HS-5 (cell line): Measurements from ENCODE around the gene PYHIN1.
"Not testable (repeated sequence)": the region's sequence is repeated elsewhere in the genome, so short reads cannot be mapped to it uniquely, and the experiment has no call there.

Source experiments
- DNase-seq: peaks from one replicate; pipeline ENCODE4 v3.0.0-alpha.2; 2012; ENCODE audit warnings: low read depth

PYHIN1 gene

DNA sequence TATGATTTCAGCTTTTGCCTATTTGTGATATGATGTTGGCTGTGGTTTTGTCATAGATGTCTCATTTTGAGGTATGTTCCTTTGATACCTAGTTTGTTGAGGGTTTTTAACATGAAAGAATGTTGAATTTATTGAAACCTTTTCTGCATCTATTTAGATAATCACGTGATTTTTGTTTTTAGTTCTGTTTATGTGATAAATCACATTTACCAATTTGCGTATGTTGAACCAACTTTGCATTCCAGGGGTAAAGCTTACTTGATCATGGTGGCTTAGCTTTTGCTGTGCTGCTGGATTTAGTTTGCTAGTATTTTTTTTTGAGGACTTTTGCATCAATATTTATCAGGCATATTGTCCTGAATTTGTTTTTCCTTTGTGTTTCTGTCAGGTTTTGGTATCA is 51.9 kb downstream of the PYHIN1 start:
- no peak for DNase-seq

DNA sequence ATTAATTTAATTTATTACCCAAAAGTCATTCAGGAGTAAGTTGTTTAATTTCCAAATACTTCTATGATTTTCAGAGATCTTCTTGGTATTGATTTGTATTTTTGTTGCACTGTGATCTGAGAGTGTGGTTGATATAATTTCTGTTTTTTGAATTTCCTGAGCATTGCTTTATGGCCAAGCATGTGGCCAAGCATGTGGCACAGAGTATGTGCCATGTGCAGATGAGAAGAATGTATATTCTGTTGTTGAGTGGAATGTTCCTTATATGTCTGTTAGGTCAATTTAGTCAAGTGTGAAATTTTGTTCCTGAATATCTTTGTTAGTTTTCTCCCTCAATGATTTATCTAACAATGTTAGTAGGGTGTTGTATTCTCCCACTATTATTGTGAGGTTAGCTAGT is 53.0 kb downstream of the PYHIN1 start:
- no peak for DNase-seq

DNA sequence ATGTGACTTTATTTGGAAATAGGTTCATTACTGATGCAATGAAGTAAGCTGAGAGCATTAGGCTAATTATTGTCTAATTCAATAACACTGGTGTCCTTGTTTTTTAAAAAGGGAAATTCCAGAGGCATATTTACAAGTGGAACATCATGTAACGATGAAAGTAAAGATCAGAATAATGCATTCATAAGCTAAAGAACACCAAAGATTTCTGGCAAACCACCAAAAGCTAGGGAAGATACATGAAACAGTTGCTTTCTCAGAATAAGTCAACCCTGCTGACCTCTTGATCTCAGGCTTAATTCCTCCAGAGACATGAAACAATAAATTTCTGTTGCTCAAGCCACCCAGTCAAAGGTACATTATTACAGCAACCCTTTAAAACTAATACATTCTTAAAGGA is 58.1 kb downstream of the PYHIN1 start:
- no peak for DNase-seq

DNA sequence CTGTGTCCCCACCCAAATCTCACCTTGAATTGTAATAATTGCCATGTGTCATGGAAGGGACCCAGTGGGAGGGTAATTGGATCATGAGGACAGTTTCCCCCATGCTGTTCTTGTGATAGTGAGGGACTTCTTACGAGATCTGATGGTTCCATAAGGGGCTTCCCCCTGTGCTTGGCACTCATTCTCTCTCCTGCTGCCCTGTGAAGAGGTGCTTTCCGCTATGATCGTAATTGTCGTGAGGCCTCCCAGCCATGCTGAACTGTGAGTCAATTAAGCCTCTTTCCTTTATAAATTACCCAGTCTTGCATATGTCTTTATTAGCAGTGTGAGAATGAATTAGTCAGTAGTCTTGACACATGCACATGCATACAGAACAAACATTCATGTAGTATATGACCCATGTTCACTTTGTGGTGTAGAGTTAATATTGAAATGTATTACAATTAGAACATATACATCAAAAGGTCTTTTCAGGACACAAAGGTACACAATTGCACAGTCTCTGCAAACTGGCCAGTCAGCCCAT is 61.5 kb downstream of the PYHIN1 start:
- DNase-seq: no peak

DNA sequence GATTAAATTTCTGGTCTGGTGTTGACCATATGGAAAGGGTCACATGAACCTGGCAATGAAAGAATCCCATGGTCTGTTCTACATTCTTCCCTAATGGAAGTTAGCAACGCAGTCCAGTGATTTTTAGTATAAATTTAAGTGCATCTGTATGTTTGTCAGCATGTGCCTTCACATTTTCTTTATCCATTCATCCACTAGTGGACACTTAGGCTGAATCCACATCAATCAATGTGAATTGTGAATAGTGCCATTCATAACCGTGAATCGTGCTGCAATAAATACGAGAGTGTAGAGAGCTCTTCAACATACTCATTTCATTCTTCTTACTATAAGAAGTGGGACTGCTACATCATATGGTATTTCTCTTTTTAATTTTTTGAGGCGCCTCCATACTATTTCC is 65.6 kb downstream of the PYHIN1 start:
- no peak for DNase-seq

DNA sequence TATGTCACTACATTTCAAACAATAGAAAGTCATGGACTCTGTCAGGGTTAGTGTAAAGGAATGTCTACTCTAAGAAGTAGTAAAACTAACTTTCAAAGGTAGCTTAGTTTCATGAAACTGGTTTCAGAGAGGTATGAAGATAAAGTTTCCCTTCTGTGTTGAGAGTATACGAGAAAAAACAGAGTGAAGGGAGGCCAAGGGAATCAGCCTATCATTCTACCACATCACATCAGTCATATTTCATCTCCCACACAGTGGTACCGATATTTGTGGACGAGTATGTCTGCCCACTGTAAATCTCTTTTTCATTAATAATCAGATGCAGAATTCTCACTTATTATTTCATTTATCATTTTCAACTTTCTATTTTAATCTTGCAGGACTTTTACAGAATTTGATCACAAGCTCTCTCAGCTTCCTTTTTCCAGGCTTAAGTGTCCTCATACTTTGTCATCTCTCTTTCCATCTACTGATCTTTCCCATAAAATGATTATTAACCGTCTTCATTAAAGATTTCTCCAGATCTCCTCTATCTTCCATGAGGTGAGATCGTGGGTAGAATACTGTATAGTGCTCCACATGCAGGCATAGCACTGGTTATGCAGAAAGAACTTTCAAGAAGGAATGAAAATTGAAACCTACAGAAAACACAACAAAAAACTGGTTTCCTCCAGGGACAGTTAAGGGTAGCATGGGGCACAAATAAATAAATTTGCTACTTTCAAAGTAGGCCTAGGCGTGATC is 66.9 kb downstream of the PYHIN1 start:
- no peak for DNase-seq

DNA sequence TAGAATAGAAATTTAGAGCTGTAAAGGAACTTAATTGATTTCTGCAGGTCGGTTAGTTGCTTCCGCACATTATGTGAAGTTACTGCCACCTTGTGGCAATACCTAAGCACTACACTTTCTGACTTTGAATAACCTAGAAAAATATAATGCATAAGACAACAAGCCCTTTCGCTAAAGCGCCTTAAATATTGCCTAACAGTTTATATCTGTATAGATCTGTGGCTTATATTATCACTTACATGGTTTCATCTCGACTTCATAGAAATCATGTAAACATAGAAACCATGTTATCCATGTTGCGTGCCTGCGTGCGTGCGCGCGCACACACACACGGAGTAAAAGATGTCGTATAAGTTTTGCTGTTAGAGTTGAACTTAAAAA is 67.4 kb downstream of the PYHIN1 start:
- no peak for DNase-seq

DNA sequence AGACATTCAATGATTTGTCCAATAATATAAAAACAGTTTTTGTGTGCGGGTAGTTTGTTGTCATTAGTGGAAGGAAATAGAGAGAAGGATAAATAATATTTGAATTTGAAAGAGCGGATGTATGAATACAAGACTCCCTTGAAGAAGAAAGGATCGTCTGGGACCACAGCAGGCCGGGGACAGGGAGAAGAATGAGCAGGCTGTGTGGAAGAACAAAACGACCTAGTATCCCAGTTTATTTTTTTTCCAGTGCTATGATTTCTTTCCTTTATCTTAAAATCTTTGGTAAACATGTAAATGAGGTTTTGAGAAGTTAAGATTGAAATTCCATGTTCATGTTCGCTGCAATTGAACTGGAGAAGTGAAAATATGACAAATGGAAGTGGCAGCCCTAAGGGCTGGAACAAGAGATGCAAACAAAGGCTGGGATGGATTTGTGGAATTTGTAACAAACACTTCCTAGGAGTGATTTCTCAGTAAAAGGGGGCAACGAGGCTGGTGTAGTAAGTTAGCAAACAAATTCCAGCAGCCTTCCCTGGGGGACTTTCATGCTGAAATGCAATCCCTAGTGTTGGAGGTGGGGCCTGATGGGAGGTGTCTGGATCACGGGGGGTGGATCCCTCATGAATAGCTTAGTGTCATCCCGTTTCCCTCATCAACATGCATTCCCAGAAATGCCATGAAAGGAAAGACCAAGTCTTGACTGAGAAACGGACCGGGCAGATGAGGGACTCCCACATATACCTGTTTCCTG is 68.1 kb downstream of the PYHIN1 start:
- peak; percentile 73 for DNase-seq

- no peak for DNase-seq
Measured at GRCh38 chr1:159000070-159000409, 68.7 kb downstream of the PYHIN1 start.

- peak; percentile 89 for DNase-seq
Measured at GRCh38 chr1:159000625-159001024, 69.3 kb downstream of the PYHIN1 start.

- DNase-seq: no peak
Measured at GRCh38 chr1:159005161-159005560, 73.8 kb downstream of the PYHIN1 start.

DNA sequence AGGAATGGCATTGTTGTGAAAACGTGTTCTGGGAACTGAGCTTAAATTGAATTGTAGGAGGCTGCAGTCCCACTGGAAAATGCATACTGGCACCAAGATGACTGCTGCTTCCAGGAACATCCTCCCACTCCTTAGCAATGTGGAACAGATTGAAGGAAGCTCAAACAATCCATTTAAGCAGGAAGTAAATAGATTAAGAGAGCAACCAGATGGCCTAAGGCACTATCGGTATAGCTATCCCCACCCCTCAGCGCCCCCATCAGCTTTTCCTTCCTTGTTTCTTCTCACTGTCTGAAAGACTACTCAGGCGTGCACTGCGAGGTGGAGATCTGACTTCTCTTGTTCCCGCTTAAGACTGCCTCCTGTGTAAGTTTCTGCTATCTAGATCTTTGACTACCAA is 74.3 kb downstream of the PYHIN1 start:
- DNase-seq: no peak

- not testable (repeated sequence) for DNase-seq
Measured at GRCh38 chr1:159006210-159006807, 75.0 kb downstream of the PYHIN1 start.

- no peak for DNase-seq
Measured at GRCh38 chr1:159007726-159008125, 76.4 kb downstream of the PYHIN1 start.

DNA sequence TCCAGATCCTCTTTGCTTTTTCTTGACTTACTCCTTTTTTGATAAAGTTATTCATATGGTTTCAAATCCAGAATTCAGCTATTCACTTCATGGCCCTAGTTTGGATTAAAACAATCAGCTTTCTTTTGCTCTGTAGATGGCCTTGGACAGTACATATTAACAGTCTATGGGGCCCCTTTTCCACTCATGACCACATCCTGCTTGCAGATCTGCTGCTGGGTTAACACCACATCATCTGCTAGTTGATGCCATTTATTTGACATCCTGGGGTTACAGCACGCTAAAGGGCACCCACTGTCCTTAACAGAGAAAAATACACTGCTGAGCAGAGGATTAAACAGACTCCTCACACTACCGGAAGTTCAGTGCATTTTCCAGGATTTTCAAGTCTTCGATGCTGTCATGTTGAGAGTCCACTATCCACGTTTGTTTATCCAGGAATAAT is 77.4 kb downstream of the PYHIN1 start:
- DNase-seq: no peak

DNA sequence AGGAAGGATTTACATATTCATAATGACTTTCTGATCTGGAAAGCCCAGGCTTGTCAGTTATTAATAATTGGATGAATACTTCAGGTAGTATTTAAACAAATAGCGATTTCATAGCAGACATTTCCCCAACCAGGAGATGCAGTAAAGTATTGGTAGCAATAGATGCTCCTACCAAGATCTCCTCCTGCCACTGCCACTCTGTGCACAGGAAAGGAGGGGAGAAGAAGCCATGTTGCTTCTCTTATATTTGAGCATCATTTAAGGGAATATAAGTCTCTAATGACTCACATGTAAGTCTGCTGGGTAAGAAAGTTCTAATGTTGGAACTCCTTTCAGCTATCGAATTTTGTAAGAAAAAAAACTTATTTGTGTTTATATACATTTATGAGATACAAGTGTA is 77.9 kb downstream of the PYHIN1 start:
- DNase-seq: no peak

DNA sequence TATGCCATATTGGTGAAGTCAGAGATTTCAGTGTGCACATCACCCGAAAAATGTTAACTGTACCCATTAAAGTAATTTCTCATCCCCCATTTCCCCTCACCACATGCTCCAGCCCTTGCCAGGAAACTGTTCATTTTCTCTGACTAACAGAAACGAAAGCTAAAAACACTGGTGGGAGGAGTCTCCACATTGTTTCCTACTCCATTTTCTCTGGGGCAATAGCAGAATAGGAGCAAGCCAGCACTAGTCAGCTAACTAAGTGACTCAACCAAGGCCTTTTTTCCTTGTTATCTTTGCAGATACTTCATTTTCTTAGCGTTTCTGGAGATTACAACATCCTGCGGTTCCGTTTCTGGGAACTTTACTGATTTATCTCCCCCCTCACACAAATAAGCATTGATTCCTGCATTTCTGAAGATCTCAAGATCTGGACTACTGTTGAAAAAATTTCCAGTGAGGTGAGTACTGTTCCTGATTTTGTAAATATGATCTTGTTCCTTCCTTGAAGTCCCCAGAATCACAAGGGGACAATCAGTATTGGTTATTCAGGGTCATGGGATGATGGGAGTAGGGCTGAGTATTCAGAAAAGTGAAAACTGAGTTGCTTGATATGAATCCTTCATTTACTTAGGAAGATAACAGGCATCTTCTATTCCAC is 78.5 kb downstream of the PYHIN1 start, which contains the start of gene IFI16:
IFI16 (plus strand) TSS at position 204 of the 658 bp plus-strand sequence. CDS start 4,774 bp downstream, outside the sequence.
- DNase-seq: peak; percentile 93

DNA sequence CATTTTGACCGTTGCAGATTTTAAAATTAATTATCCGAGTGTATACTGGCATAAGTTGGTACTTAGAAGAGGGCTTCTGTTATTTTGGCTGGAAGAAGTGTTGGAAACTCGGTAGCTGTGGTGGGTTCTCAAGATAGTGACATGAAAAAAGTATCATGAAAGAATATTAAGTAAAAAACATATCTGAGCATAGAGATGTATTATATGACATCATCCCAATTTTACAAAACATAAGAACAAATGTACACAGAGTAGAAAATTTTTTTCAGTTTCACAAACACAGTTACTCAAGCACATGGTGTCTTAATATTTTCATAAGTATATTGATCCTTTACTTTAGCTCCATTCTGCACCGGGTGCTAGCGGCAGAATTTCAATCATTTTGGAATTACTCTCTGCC is 79.0 kb downstream of the PYHIN1 start:
- no peak for DNase-seq

- DNase-seq: not testable (repeated sequence)
Measured at GRCh38 chr1:159011001-159011400, 79.6 kb downstream of the PYHIN1 start.

GRCh38 chr1:159011751-159012150 is 80.4 kb downstream of the PYHIN1 start:
- DNase-seq: no peak

DNA sequence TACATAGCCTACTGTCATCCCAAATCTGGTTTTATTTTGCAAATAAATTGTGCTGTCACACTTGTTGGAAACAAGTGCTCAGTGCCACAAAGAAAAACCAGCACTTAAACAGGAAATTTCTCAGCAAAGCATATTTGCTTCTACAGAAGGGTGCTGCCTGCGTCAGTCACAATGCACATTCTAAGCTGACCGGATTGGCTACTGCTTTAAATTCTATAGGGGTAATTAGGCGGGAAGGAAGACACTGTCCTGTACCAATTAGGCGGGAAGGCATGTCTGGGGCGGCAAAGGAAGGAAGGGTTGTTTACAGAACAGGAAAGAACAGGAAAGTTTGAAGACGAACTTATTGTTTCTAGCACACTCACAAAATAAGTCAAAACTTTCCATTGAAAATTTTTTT is 81.1 kb downstream of the PYHIN1 start:
- no peak for DNase-seq

DNA sequence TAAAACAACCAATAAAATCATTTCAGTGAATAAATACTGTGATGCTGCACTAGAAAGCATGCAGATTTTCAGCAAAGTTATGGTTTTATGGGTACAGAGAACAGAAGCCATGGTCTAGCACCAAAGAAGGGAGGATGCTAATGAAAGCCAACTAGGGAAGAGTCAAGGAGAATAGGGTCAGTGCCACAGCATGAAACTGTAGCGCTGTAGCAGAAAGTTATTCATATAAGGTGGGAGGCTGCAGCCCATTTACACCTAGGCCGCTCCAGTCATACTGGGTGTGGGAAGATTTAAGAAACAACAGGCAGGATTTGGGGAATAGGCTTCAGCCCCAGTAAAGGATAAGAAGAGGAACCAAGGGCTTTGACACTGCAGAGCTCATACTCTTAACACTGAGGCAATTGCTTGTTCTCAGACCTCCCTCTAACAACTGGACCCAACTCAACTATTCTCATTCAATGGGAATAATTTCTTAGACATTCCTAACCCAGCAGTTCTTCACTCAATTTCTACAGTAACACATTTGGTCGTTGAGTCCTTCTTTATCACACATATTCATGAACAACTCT is 82.7 kb downstream of the PYHIN1 start:
- DNase-seq: no peak
